CD4-positive, alpha-beta T cell treated with Interleukin-15 for 4 hours (primary cell): ENCODE results near the gene SLC2A4RG.

Source experiments
- DNase-seq: peaks from one replicate; pipeline ENCODE4 v3.0.0-alpha.2; 2020; ENCODE audit warnings: low spot score

The SLC2A4RG gene

GRCh38 chr20:63777614-63778013 is 38.0 kb downstream of the SLC2A4RG start:
- no peak for DNase-seq

DNA sequence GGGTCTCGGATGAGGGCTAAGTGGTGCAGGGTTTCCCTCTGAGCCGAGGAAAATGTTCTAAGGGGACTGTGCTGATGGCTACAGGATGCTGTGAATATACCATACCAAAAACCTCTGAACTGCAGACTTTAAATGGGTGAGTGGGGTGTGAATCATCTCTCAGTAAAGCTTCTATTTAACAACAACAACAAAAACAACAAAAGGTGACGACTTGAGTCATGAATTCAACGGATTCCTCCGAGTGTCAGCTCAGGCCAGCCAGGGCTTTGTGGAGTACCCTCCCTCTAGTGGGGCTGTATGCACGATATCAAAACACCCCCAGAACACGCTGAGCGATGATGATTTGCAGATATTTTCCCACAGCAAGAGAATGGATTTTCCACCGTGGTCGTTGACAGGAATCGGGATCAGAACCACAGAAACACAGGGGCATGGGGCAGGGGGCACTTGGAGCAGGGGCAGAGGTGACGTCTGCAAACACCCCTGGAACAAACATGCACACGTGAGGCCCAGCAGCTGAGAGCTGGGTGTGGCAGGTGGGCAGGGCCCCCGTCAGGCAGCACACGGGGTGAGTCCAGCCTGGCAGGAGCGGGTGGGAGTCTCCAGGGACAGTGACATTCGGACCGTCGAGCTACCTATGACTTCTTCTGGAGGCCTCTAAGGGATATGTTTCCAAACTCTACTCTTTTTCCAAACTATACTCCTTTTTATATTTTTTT is 38.6 kb downstream of the SLC2A4RG start:
- DNase-seq: no peak

- DNase-seq: no peak
Measured at GRCh38 chr20:63778857-63779256, 39.3 kb downstream of the SLC2A4RG start.

DNA sequence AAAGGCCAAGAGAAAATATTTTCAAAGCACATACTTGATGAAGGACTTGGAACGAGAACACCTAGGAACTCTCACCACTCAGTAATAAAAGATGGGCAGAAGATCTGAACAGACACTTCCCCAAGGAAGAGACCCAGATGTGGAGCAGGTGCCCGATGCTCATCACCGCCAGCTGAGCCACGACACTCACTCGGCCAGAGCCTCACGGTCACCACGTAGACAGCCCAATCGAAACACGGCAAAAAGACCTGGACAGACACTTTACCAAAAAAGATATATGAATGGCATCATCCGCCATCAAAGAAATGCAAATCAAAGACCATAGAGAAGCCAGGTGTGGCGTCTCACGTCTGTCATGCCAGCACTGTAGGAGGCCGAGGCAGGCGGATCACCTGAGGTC is 41.6 kb downstream of the SLC2A4RG start:
- DNase-seq: no peak

- peak; percentile 86 for DNase-seq
Measured at GRCh38 chr20:63782051-63782471, 42.5 kb downstream of the SLC2A4RG start.

GRCh38 chr20:63782521-63782971 is 43.0 kb downstream of the SLC2A4RG start:
- no peak for DNase-seq

DNA sequence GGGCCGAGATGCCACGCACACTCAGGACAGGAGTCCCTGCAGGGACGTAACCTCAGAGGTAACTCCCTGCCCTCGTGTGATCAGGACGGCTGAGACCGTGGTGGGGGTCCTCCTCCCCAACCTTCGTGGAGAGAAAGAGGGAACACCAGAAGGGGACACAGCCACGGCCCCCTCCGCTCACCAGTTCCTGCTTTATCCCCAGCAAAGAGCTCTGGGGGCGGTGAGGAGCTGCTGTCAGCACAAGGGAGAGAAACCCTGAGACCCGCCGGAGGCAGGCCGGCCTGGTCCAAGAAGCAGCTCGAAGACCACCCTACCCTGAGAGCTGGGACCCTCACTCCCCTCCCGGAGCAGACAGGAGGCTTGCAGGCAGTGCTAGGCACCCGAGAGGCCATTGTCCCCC is 44.4 kb downstream of the SLC2A4RG start:
- DNase-seq: no peak

DNA sequence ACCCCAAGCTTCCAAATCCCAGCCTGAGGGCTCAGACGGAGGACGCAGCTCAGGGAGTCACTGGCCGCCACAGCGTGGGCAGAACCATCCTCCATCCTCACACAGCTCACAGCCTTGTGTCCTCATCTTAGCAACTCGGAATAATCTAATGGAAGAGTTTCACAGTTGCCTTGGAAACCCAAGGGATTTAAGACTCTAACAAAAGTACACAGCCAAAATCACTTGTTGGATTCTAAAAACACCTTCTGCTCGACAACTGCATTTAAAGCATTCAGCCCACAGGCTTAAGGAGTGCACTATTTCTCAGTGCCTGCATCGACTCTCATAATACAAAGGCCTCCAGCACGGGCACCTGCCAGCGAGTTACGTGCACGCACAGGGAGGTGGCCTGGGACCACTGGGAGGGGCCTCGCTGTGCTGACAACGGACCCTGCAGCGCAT is 46.1 kb downstream of the SLC2A4RG start:
- no peak for DNase-seq

DNA sequence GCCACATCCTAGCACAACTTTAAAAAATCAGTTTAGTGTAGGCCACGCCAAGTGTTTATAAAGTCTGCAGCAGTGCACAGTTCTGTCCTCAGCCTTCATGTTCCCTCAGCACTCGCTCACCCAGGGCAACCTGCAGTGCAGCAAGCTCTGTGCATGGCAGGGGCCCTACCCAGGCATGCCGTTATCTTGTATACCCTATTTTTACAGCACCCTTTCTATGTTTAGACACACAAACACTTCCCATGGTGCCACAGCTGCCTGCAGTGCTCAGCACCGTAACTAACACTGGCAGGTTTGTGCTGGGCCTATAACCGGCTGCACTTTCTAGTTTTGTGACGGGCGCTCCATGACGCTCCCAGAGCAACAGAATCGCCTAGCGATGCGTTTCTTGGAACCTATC is 47.7 kb downstream of the SLC2A4RG start:
- no peak for DNase-seq

- DNase-seq: no peak
Measured at GRCh38 chr20:63787749-63788148, 48.2 kb downstream of the SLC2A4RG start.

GRCh38 chr20:63789836-63790571 is 50.4 kb downstream of the SLC2A4RG start:
- no peak for DNase-seq

GRCh38 chr20:63790572-63791168 is 51.1 kb downstream of the SLC2A4RG start:
- DNase-seq: no peak

DNA sequence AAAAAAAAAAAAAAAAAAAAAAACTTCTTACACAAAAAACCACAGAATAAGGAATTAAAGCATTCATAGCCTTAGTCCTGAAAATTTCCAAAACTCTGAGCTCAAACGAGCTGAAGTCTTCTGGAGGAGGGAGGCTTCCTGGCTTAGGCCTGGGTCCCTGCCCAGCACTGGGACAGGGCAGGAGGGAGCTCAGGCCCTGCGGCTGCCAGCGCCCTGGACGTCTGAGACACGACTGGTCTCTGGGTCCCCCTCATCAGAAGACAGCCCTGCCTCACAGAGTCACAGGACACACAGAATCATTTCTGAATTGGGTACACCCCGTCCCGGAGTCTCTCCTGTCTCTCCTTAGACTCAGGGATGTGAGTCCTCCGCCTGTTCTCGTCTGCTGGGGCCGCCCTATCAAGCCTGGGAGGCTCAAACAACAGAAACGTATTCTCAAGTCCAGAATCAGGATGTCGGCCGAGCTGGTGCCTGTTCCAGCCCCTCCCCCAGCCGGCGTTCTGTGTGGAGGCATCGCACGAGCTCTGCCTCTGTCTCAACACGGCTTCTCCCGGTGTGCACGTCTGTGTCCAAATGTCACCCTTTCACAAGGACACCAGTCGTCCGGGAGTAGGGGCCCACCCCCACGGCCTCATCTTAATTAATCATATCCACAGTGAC is 52.1 kb downstream of the SLC2A4RG start:
- DNase-seq: no peak

DNA sequence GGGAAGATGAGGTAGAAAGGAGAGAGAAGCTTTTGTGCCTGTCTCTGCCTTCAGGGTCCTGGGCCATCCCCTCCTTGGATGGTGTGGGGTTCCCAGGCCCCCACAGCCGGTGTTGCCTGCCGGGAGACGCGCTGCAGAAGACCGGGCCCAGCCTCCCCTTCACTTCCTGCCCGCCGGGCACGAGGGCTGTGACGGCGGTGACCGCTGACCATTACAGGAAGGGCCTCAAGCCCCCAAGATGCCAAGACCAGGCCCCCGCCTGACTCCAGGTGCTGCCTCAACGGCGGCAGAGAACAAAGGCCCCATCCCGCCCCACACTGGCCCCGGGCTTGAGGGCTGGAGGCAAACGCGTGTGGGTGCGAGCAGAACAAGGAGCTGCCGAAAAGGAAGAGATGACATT is 53.3 kb downstream of the SLC2A4RG start:
- no peak for DNase-seq
